Activated naive CD4-positive, alpha-beta T cell treated with anti-CD3 and anti-CD28 coated beads, Interleukin-2, amount 50 U/mL, for 72 hours (primary cell): ENCODE results near the gene OLR1. TPM values are rescaled to one million over a fixed set of nuclear protein-coding genes. Genes with fewer than 3 reads are reported as not detected.
A peak's percentile ranks its signal among the peaks of the same experiment; 100 is the strongest.

Source experiments
- ATAC-seq, 2 donors: fragments of 150-1000 bp; cut with Tn5 transposase; 2 replicates each; pipeline ENCODE4 v1.10.0; 2021; ENCODE audit warnings: mild to moderate bottlenecking in 2 of 2, moderate library complexity in 2 of 2
- DNase-seq, 2 donors: peaks; one replicate each; pipeline ENCODE4 v3.0.0; 2021 to 2022; ENCODE audit warnings: low spot score in 2 of 2
- H3K27ac Mint-ChIP-seq, 2 donors: one replicate each; pipeline ENCODE4 v1.8.0; 2022; ENCODE audit warnings: mild to moderate bottlenecking in 2 of 2, mixed read lengths in 2 of 2
- H3K36me3 Mint-ChIP-seq, 2 donors: one replicate each; pipeline ENCODE4 v1.8.0; 2022; ENCODE audit warnings: mixed read lengths in 2 of 2
- H3K9me3 Mint-ChIP-seq, 2 donors: one replicate each; pipeline ENCODE4 v1.8.0; 2022; ENCODE audit warnings: mixed read lengths in 2 of 2
- total RNA-seq, 2 donors: library from RNA; stranded (reverse); gene quantifications; one replicate each; pipeline ENCODE4 v1.2.3, GENCODE V29; 2022

Gene OLR1
- total RNA-seq, 2 donors from 2014 or later: not detected

DNA sequence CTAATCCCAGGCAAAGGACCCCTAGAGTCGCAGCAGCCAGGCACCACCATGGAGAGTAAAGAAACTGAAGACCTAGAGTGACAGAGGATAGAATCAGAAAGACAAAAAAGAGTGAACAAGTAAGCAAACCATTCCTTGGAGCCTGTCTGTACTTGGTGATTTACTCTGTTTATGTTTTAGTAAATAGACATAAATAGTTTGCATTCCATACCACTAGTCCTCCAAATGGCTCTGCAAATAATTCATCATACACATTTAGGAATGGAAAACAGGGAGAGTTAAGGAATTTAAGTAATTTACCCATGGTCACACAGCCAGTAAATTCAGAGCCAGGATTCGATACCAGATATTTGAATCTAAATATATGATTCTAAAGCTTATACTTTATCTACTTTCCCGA, 2.8 kb downstream of the OLR1 start:
- DNase-seq (no peak), ATAC-seq (no peak)
- H3K27ac Mint-ChIP-seq: no peak overlapping the region
- H3K36me3 Mint-ChIP-seq: no peaks in the 10 kb centered on the region
- no peaks in the 10 kb centered on the region for H3K9me3 Mint-ChIP-seq

GRCh38 chr12:10167599-10167998, 4.3 kb downstream of the OLR1 start:
- no peak for ATAC-seq
- DNase-seq: no peak
- Mint-ChIP-seq H3K9me3 (no peaks in the 10 kb centered on the region), H3K36me3 (no peaks in the 10 kb centered on the region), H3K27ac (no peak overlapping the region)

DNA sequence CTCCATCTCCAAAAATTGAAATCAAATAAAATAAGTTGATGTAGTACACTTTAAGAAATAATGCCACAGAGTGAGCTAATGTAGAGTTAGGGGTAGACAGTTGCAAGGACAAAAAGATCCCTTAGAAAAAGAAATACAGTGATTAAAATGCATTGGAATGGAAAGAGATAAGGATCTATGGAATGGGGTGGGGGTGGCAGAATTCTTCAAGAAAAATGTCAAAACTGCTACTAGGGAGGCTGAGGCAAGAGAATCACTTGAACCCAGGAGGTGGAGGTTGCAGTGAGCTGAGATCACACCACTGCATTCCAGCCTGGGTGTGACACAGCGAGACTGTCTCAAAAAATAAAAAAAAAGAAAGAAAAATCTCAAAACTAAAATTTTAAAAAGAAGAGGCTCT, 6.5 kb downstream of the OLR1 start:
- DNase-seq: no peak
- Mint-ChIP-seq H3K27ac (no peak overlapping the region), H3K9me3 (no peaks in the 10 kb centered on the region), H3K36me3 (no peaks in the 10 kb centered on the region)
- no peak for ATAC-seq

DNA sequence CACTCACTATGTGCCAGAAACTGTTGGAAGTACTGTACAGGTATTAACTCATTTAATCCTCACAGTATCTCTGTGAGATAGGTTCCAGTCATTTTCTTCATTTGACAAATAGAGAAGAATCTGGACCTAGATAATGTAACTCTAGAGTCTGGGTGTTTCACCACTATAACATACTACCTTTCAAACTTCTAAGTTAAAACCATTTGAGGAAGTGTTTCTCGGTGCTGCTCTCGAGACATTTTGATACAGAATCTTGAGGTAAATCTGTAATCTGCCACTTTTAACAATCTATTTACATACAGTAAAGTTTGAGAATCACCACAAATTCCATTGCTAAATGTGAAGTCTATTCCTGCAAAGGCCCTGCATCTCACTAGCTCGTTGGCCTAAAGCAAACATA, 8.8 kb downstream of the OLR1 start:
- ATAC-seq (no peak), DNase-seq (no peak)
- Mint-ChIP-seq H3K9me3 (no peaks in the 10 kb centered on the region), H3K36me3 (no peaks in the 10 kb centered on the region), H3K27ac (no peak overlapping the region)

GRCh38 chr12:10160617-10161385, 11.1 kb downstream of the OLR1 start:
- Mint-ChIP-seq H3K36me3 (no peaks in the 10 kb centered on the region), H3K9me3 (no peaks in the 10 kb centered on the region), H3K27ac (no peak overlapping the region)
- DNase-seq (no peak), ATAC-seq (no peak)

GRCh38 chr12:10159280-10159679, 12.7 kb downstream of the OLR1 start:
- ATAC-seq (no peak), DNase-seq (no peak)
- H3K27ac Mint-ChIP-seq: no peak overlapping the region
- H3K36me3 Mint-ChIP-seq: no peaks in the 10 kb centered on the region
- no peaks in the 10 kb centered on the region for H3K9me3 Mint-ChIP-seq

- no peaks in the 10 kb centered on the region for H3K9me3 Mint-ChIP-seq
- H3K36me3 Mint-ChIP-seq: peaks cover 0 to 4% of the 10 kb centered on the region in 2 donors
- H3K27ac Mint-ChIP-seq: no peak overlapping the region
- DNase-seq (no peak), ATAC-seq (no peak)
These were observed 13.5 kb downstream of the OLR1 start for GRCh38 chr12:10158406-10158805.

DNA sequence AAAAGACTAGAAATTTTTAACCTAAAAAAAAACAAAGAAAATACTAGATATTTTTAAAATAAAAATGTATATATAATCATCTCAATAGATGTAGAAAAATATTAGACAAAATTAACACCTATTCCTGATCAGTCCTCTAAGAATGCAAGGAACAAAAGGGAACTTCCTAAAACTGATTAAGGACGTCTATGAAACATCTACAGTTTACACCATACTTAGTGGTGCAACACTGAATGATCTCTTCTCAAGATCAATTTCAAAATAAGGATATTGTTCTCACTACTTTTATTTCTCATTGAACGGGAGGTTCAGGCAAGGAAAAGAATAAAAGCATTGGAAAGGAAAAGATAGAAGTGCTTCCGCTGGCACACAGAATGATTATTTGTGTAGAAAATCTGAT, 16.0 kb downstream of the OLR1 start:
- Mint-ChIP-seq H3K9me3 (no peaks in the 10 kb centered on the region), H3K36me3 (peaks cover 0 to 4% of the 10 kb centered on the region in 2 donors), H3K27ac (no peak overlapping the region)
- no peak for ATAC-seq
- no peak for DNase-seq

DNA sequence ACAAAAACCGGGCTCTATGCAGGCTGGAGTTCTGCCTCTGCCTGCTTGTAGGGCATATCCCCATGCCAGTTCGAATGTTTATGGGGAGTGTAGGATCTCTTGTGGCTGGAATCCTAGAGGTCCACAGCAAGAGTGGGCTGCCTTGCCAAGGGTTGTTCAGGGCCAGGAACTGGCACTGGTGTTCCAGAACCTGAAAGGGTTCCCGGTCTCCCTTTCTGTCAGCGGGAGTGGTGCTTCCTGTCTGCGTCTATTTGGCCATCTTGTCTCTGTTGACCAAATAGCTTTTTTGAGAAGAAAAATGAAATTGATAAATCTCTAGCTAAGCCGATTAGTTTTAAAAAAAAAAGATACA, 17.8 kb downstream of the OLR1 start:
- ATAC-seq (peak in 1 of 2 donors; percentile 9), DNase-seq (no peak)
- Mint-ChIP-seq H3K36me3 (peaks cover 0 to 4% of the 10 kb centered on the region in 2 donors), H3K27ac (peak overlapping the region in 1 of 2 donors; percentile 44), H3K9me3 (no peaks in the 10 kb centered on the region)

DNA sequence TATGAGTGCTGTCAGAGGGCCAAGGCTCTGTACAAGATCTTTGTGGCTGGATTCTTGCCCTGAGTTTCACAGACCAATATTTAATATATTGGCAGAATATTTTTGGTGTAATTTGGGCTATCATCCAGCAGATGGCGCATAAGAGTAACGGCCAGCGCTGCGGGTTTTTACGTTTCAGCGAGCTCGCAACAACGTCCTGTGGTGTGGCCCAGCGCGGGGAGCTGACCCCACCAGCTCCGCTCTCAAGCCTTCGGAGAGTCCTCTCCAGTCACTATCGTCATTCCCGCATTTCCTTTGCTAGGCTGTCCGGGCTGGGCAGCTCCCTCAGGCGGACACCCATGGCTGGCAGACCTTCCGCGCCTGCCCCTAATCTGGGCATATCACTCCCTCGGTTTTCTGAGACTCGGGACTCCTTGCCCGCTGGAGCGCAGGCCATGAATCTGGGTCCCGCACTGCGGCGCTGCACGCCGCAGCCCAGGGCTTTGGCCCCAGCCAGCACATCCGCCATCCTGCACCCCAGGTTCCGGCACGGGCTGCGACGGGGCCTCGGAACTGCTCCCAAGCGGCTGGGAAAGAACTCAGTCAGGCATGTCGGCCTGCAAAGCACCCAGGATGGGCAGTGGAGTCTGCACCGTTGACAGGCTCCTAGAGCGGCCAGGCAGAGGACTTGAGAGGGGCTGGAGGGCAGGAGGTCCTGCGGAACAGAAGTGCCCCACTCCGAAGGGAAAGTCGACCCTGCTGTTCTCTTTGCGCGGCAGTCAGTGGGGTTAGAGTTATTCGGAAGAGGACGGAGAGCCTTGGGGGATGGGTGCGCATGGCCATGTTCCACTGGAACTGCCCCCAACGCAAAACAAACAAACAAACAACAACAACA, 18.4 kb downstream of the OLR1 start:
- peak overlapping the region in 1 of 2 donors; percentile 79 for H3K27ac Mint-ChIP-seq
- H3K36me3 Mint-ChIP-seq: peaks cover 0 to 4% of the 10 kb centered on the region in 2 donors
- ATAC-seq (peak; percentile 84 to 90), DNase-seq (peak; percentile 60 to 67)
- H3K9me3 Mint-ChIP-seq: no peaks in the 10 kb centered on the region

- no peak overlapping the region for H3K27ac Mint-ChIP-seq
- H3K9me3 Mint-ChIP-seq: no peaks in the 10 kb centered on the region
- no peak for ATAC-seq
- peaks cover 0 to 4% of the 10 kb centered on the region in 2 donors for H3K36me3 Mint-ChIP-seq
- DNase-seq: no peak
These were observed 20.3 kb downstream of the OLR1 start for GRCh38 chr12:10151621-10152020.

DNA sequence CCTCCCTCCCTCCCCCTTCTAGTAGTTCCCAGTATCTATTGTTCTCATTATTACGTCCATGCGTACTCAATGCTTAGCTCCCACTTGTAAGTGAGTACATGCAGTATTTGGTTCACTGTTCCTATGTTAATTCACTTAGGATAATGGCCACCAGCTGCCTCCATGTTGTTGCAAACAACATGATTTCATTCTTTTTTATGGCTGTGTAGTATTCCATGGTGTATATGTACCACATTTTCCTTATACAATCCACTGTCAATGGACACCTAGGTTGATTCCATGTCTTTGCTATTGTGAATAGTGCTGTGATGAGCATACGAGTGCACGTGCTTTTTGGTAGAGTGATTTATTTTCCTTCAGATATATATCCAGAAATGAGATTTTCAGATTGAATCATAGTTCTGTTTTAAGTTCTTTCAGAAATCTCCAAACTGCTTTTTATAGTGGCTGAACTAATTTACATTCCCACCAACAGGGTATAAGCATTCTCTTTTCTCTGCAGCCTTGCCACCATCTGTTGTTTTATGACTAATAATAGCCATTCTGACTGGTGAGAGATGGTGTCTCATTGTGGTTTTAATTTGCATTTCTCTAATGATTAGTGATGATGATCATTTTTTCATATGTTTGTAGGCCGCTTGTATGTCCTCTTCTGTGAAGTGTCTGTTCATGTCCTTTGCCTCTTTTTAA, 24.1 kb downstream of the OLR1 start:
- Mint-ChIP-seq H3K27ac (peak overlapping the region in 1 of 2 donors; percentile 29), H3K36me3 (no peaks in the 10 kb centered on the region)
- ATAC-seq: peak; percentile 47 to 91

DNA sequence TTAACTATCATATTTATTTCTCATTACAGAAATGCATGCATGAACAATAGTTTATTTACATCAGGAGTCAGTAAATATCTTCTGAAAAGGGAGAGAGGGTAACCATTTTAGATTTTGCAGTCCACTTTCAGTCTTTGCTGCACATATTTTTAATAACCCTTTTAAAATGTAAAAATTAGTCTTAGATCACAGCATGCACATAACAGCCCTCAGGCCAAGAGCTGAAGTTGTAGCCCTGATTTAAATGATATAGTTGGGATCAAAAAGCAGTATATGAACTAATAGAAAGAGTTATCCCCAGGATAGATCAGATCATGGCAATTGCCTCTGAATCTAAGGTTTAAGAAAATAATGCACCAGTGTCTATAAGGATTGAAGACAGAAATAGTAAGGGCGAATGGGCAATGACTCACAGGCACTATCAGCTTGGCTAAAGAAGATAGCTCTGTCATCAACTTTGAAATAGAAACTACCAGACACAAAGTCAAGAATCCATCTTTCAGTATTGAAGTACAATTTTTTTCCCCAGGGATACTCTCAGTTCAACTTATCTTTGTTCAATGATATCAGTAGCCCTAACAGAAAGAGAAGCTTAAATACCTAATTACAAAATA, 28.8 kb downstream of the OLR1 start:
- Mint-ChIP-seq H3K27ac (no peak overlapping the region), H3K9me3 (no peaks in the 10 kb centered on the region), H3K36me3 (no peaks in the 10 kb centered on the region)
- no peak for ATAC-seq
- DNase-seq: no peak

More for the DNA sequence above, 24.1 kb downstream of the OLR1 start:
- no peak for DNase-seq
- no peaks in the 10 kb centered on the region for H3K9me3 Mint-ChIP-seq

- Mint-ChIP-seq H3K9me3 (no peaks in the 10 kb centered on the region), H3K36me3 (no peaks in the 10 kb centered on the region), H3K27ac (no peak overlapping the region)
- DNase-seq (peak in 1 of 2 donors; percentile 30), ATAC-seq (peak in 1 of 2 donors; percentile 53)
These were observed 31.9 kb downstream of the OLR1 start for GRCh38 chr12:10140001-10140400.

DNA sequence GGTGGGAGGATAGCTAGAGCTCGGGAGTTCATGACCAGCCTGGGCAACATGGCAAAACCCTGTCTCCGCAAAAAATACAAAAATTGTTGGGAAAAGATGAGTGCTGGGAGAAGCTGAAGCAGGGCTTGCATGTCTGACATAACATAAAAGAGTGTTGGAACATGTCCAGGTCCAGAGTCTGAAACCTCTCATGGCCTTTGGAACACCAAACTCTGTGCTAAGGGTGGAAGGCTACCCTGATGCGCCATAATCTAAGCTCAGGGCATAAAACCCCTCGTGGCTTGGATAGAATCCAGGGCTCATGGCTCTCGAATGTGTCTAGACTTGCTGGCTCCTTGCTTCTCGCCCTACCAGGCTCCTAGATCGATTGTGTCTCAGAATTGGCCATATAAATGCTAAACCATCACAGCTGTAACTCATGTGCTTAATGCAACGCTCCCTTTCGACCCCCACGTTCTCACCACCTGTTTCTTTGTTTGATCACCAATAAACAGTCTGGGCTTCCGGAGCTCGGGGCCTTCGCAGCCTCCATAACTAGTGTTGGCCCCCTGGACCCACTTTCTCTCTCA, 35.2 kb downstream of the OLR1 start:
- DNase-seq (no peak), ATAC-seq (no peak)
- no peaks in the 10 kb centered on the region for H3K9me3 Mint-ChIP-seq
- no peaks in the 10 kb centered on the region for H3K36me3 Mint-ChIP-seq
- H3K27ac Mint-ChIP-seq: no peak overlapping the region

- DNase-seq (no peak), ATAC-seq (no peak)
- Mint-ChIP-seq H3K36me3 (no peaks in the 10 kb centered on the region), H3K9me3 (no peaks in the 10 kb centered on the region), H3K27ac (no peak overlapping the region)
These were observed 36.8 kb downstream of the OLR1 start for GRCh38 chr12:10135126-10135525.
